SK-N-MC (cell line): Measurements from ENCODE around the gene DELE1.

Experiments used
- EZH2 ChIP-seq: fragments of 200-600 bp; sonication (generic); IDR thresholded peaks from one replicate; pipeline ENCODE4 v1.6.1; 2017; ENCODE audit warnings: antibody characterized with exemption
- FOXP2 ChIP-seq: optimal IDR thresholded peaks from 2 replicates; pipeline ENCODE3; 2011; ENCODE audit warnings: mild to moderate bottlenecking, moderate library complexity; ENCODE audit not compliant: insufficient read depth; ENCODE audit errors: extremely low read length, control extremely low read depth
- POLR2AphosphoS5 ChIP-seq: IDR thresholded peaks from 2 replicates; pipeline ENCODE4 v1.6.1; 2012; ENCODE audit warnings: mild to moderate bottlenecking, low read depth, low read length, borderline replicate concordance

DNA sequence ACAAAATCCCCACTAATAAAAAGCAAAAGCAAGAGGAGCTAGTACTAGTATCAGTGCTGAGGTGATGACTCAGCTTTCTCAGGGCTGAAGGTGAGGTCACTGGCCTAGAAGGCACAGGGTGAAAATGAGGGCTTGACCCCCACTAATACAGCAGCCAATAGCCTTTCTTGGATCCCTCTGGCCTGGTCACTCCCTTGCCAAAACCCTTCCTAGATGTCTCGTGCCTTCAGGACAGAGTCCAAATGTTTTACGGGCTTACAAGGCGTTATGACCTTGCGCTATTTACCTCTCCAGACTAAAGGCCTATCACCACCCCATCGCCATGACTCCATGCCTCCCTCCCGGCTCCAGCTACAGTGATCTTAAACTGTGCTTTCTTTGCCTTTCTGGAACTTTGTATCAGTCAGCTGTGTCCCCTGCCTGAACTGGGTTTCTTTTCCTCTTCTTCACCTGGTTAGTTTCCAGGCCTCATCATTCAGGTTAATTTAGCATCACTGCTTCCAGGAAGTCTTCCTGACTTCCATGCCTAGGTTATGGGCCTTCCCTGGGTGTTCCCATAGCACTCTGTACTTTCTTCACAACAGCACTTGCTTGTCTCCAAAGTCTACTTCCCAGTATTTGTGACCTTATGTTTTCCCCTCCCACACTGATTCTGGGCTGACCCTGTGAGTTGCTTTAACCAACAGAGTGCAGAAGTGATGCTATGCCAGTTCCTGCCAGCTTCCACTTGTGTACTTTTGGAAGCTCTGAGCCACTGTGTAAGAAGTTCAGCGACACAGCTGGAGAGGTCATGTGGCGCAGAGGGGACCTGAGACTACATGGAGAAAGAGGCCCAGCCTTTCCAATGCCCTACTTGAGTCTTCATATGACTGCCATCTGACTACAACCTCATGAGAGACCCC lies 4.2 kb upstream of the DELE1 start:
- TF ChIP-seq EZH2 (no peak), POLR2AphosphoS5 (no peak), FOXP2 (no peak)
